Dermis microvascular lymphatic vessel endothelial cell (primary cell): ENCODE data around the gene SCN5A. TPM values are rescaled to one million over a fixed set of nuclear protein-coding genes. Genes with fewer than 3 reads are reported as not detected.

Source experiments
- DNase-seq, 2 donors: peaks; one replicate each; pipeline versions ENCODE4 v3.0.0 to v3.0.0-alpha.2; 2010; ENCODE audit warnings: low read depth in 2 of 2
- total RNA-seq: library from RNA; depleted of rRNA; stranded (reverse); fragments of >200 nt; gene quantifications from 2 replicates; pipeline ENCODE4 v1.2.1, GENCODE V29; 2014

The SCN5A gene
- total RNA-seq, 1 donor from 2014 or later, result 6.2 TPM

DNA sequence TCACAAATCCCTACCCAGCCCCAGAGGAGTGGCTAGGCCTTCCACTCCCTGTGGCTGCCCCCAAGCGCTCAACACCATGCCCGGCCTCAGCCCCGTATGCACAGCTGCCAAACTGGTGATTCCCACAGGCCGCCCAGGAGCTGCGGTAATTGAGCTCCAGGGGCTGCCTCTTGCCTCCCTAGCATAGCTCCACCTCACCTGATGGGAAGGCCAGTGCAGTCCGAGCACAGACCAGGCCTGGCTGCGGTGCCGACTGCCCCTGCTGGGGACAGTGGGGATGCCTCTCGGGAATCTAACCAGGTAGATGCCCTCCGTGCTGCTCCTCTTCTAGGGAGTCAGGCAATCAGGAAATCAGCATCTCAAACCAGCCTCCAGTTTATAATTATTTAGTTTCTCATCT is 25.9 kb downstream of the SCN5A start:
- DNase-seq, result no peak

DNA sequence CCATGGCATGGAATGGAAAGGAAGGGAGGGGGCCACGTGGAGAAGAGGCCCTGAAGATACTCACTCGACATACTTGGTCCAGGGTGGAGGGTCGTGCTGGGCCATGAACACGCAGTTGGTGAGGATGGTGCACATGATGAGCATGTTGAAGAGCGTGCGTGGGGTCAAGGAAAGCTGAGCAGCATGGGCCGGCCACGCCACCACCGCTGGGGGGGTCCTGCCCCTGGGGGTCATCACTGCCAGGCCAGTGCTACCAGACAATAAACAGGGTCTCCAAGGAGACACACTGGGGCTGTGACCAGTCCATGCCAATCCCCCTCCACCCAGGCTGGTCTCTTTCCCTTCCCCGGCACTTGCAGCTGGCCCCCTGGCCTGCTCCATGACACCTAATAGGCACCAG is 27.2 kb downstream of the SCN5A start:
- DNase-seq, result no peak

DNA sequence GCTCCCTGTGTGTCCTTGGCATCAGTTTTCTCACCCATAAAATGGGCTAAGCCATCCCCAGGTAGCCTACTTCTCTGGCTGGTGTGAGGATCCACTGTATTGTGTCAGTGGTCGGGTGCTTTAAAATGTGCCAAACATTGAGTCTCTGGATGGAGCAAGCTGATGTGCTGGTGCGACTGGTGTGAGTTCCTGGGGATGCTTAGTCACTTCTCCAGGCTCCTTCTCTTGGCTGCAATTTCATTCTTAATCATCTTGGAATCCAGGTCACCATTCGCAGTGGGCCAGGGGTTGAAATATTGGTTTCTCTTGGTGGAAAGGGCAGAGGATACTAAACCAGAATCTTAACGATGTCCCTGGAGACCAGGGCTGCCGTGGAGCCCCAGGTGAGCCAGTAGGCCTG is 29.3 kb downstream of the SCN5A start:
- DNase-seq, result no peak

DNA sequence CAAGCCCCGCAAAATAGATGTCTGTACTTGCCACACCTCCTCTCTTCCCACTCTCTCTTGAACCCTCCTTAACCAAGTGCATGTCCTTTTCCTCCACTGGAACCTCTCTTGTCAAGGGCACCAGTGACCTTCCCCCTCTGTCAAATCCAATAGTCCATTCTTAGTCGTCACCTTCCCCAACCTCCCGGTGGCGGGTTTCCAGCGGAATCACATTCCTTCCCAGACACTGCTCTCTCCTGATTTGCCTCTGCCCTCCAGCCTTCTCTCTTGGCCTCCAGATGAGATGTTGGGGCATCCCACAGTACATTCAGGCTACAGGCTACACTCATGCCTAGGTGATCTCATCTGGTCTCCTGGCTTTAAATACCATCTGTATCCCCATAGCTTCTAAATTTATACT is 31.1 kb downstream of the SCN5A start:
- DNase-seq, result no peak

DNA sequence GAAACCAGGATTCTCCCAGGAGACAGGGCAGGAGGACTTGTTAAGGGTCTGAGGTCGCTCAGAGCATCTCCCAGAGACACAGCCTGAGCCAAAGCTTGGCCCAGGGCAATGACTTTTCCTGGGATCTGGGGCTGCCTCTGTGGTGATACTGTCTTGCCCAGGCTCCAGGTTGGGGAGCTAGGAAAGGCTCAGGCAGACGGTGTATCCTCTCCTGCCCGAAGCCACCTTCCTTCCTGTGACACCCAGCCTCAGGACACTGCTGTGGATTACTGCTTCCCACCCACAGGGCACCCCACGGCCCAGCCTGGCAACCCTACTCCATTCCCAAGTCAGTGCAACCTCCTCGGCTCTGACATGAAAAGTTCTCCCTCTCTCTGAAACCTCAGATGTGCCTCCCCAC is 31.9 kb downstream of the SCN5A start:
- DNase-seq, result no peak

DNA sequence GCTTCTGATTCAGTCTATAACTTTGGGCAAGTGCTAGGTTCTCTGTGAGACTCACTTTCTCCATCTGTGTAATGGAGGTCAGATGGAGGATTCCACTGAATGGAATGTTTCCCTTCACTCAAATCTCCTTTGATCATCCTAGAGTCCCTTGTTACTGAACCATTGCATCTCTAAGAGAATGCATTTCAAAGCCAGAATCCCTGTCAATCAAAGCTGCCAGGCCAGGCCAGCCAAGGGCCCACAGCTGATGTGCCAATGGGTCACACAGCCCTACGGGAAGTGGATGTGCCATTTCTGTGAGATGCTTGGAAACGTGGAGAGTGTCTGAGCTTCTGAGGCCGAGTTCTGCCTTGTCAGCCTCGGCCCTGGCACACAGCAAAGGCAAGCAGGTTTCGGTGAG is 32.4 kb downstream of the SCN5A start:
- no peak for DNase-seq

DNA sequence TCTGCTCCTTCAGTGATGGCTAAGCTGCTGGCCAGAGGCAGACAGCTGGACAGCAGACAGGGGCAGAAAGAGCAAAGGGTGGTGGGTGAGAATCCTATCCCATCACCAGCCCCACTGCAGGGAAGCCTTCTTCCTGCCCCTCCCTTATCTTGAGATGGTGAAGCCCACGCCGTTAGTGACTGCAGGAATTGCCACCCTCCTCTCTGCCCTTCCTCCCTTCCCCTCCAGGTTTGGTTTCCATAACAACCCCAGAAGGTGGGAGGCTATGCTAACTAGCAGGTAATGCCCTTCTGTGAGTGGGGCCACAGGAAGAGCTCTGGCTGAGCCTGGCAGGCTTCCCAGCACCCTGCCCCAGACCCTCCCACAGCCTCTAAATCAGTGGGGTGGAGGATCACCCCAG is 32.8 kb downstream of the SCN5A start:
- no peak for DNase-seq

DNA sequence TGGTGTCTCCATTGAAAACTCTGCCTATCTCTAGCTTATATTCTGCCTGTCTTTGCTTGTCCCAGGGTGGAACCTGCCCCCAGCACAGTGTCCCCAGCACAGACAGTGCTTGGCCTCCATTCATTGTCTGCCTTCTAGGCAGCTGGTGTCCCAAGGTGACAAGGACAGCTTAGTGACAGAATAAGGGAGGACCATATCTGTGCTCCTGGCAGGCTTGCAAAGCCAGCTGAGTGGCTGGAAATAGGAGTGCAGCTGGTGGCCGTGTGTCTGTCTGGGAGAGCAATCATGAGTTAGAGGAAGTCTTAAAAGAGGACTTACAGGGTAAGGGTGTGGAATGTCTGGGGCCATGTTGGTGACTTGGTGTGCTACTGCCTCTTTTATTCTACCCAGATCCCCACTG is 33.4 kb downstream of the SCN5A start:
- DNase-seq, result no peak

DNA sequence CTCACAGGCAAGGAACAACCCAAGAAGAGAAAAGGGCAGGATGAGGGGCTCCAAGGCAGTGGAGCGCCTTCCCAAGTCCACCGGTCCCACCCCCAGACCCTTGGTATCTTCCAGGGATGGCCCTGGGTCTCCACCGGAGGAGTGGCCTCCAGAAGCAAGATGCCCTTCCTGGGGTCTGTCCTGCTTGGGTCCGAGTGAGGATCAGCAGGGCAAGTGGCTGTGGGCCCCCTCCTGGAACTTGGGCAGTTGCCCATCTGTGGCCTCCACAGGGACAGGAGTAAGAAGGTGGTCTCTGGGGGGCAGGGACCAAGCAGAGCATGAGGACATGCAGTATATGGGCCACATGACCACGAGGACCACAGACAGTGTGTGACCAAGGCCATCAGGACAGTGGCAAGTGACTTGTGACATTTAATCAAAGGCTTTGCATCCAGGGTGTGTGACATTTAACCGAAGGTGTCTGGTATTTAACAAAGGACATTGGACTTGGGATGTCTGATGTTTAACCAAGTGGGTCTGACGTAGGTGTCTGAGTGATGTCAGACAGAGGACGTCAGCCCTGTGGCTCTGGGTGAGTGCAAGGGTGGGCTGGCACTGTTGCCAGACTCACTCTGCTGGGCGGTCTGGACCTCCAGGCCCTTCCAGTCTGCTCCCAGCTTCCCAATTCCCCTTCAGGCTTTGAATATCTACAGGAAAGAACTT is 34.7 kb downstream of the SCN5A start:
- no peak for DNase-seq

DNA sequence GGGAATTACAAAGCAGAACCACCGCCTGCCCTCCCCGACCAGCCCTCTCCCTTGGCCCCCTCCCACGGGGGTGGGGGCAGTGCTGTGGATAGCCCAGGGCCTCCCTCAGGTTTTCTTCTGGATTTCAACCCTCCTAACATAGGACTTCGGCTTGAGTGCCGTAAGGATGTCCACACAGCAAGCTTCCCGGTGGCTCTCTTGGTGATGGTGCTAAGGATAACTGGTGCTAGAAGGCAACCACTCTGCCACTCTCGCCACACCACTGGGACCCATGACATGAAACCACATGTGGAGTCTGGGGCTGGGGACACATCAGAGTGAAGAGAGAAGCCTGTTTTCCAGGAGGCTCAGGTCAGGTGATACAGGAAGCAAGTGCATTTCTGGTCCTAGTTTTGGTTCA is 35.4 kb downstream of the SCN5A start:
- DNase-seq, result no peak

DNA sequence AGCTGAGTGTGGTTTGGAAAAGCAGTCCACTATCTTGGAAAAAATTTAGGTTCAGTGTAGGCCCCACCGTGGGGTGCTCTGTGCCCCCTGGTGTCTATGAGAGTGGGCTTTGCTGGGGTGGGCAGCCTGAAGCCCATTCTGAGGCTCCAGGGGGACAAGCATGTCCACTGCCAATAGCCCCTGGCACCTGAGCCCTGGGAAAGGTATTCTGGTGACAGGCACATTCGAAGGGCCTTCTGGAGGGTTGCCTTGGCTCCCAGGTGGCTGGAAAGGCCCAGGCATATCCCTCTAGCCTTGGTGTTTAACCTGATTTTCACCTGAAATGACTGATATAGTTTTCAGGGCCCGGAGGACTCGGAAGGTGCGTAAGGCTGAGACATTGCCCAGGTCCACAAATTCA is 36.1 kb downstream of the SCN5A start:
- no peak for DNase-seq

DNA sequence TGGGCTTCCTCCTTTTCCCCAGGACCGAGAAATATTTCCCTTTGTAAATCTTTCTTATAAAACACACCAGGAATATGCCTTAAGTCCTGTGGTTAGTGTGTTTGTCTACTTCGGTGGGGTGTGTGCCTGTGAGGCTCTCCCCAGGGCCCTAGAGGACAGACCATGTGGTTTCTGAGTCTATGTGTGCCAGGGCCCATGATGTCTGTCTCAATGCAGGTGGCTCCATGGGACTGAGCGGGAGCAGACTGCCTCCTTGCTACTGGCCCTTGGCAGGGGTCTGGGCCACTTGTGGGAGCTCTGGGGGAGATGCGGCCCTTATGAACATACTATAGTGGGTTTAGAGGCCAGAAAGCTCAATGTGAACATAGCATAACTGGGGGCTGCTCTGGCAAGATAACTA is 37.6 kb downstream of the SCN5A start:
- DNase-seq, result no peak

DNA sequence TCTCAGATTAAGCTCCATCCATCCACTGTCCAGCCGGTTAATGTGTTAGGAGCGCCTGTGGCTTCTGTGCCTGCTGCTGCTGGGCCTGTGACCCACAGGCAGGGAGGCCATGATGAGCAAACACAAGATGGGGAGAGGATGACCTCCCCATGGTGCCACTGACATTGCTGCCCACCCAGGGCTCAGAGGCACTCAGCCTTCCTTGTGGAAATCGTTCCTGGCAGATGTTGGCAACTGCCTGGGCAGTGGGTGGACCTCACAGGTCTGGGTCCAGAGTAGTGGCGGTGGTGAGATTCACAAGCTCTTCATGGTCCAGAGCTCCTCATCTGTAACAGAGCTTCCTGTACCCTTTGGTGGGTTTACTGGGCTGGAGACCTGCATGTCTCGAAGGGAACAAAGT is 38.6 kb downstream of the SCN5A start:
- DNase-seq, result no peak

DNA sequence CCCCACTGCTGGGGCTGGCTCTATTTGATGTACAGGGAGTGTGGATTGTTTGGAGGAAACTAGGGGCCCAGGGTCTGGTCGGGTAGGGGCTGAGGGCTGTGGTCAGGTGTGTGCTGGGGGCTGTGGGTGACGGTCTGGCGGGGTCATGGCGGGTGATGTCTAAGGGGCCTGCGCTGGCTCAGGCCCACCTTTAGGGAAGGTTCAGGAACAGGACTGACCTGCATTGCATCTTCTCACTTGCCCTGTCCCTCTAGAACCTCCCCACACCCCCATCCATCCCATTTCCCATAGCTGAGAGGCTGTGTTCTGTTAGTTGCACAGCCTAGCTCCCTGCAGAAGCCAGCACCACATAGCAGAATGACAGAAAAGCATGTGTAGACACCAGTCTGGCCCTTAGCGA is 39.1 kb downstream of the SCN5A start:
- DNase-seq, result no peak

DNA sequence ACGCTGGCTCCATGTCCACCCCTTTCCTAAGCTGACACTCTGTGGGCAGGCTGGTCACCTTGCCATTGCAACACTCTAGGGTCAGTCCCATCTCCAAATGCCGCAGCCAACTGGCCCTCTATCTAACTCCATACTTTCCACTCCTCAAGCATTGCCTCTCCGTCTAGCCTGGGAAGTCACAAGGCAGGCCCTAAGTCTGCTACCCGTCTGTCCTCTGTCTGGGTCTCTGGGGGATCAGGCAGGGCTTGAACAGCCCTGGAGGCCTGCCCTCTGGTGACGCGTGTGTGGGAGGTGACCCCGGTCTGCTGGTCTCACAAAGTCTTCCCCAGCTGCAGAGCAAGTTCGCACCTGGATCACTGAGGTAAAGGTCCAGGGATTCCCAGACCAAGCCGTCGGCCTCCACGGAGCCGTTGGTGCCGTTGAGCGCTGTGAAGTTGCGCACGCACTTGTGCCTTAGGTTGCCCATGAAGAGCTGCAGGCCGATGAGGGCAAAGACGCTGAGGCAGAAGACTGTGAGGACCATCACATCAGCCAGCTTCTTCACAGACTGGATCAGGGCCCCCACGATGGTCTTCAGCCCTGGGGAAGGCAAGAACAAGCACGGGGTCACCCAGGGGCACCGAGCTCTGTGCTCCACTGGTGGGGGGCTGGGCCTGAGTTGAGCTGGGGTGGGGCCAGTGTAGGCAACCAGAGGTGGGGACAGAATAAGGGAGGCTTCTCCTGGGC is 39.9 kb downstream of the SCN5A start:
- DNase-seq, result no peak

DNA sequence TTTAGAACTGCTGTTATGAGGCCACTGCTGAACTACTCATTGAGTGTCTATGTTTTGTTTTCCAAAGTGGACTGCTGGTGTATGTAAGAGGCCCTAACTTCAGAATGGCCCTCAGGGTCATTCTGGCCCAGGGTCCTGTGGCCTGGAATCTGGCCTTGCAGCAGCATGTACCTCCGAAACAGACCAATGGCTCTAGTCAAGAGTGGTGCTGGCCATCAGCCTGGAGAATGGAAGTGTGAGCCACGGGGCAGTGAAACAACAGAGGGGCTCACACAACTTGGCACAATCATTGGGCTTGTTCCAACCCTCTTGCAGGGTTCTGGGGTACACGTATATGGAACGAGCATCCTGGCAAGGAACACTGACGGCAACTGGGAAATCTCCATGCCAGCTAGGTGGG is 40.5 kb downstream of the SCN5A start:
- DNase-seq, result no peak

DNA sequence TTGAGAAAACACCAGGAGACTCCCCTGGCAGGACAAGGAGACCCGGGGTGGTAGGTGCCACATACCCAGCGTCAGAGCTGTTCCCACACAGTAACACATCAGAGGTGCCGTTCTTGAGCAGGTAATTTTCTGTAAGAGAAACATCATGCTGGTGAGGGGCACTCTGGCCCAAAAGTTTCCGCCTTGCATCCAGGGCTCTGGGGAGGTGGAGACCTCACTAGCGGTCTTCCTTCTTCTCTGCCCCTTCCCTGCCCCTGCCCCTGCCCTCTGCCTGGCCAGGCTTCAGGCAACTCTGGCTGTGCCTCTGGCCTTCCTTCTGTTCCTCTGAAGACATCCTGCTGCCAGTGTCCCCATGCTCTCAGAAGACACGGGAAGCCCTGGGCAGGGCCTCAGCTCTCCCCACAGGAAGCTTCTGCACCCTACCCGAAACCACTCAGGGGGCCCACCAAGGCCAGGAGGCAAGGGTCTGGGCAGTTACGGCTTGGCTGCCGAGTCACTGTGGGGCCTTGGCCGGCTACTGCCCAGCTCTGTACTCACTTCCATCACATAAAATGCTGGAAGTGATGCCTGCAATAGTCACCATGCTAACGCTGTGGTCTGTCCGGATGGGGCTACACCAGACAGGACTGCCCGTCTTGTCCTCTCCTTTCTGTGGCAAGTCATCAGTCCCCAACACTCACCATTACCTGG is 41.3 kb downstream of the SCN5A start:
- no peak for DNase-seq

DNA sequence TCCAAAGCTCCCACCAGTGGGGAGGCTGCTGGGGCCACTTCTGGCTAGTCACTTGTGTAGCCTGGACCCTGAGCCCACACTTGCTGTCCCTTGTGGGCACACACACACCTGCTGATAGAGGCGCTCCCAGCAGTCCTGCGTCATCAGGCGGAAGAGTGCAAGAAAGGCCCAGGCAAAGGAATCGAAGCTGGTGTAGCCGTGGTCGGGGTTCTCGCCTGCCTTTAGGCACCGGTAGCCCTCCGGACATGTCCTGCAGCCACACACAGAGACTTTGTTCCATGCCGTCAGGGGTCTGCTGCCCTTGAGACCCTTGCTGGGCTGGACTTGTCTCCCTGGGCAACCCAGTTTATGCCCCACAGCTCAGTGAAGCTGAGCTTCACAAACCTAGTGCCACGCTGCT is 42.9 kb downstream of the SCN5A start:
- DNase-seq, result no peak

DNA sequence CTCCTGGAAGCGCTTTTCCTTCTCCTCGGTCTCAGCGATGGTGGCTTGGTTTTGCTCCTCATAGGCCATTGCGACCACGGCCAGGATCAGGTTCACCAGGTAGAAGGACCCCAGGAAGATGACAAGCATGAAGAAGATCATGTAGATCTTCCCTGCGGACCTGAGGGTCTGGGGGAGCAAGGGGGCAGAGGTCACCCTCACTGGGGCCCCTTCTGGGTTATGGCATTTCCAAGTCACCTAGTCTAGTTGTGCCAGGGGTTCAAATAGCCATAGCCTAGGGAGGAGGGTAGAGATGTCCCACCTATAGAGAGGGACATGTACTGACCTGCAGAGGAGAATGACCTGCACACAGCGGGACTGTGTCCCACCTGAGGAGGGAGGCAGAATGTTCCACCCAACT is 43.5 kb downstream of the SCN5A start:
- DNase-seq, result no peak

DNA sequence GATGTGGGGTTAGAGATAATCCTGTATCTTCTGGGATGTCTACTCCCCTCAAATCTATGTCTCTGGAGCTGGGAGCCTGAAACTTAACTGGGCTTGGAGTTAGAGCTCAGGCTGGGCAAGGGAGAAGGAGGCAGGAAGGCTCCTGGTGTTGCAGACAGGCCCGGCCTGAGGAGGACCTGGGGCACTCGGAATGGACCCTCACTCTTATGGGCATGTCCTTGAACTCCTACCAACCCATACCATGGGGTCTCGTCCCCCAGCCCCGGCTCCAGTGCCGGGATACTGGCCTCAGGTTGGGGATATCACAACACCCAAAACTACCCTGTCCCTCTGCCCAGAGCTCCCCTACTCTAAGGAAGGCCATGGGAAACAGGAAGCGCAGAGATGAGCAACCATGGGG is 45.2 kb downstream of the SCN5A start:
- no peak for DNase-seq

DNA sequence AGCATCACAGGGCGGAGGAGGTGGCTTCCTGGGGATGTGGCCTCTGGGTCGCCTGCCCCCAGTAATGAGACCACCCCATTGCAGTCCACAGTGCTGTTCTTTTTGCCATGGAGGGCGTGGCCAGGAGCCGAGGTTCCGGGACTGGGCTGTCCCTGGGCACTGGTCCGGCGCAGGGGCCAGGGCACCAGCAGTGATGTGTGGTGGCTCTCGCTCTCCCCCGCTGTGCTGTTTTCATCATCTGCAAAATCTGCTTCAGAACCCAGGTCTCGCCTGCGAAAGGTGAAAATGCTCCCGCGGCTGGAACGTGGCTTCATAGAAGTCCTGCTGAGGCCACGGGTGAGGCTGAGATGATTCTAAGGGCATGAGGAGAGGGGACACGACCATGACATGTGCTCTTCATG is 45.8 kb downstream of the SCN5A start:
- DNase-seq, result no peak

DNA sequence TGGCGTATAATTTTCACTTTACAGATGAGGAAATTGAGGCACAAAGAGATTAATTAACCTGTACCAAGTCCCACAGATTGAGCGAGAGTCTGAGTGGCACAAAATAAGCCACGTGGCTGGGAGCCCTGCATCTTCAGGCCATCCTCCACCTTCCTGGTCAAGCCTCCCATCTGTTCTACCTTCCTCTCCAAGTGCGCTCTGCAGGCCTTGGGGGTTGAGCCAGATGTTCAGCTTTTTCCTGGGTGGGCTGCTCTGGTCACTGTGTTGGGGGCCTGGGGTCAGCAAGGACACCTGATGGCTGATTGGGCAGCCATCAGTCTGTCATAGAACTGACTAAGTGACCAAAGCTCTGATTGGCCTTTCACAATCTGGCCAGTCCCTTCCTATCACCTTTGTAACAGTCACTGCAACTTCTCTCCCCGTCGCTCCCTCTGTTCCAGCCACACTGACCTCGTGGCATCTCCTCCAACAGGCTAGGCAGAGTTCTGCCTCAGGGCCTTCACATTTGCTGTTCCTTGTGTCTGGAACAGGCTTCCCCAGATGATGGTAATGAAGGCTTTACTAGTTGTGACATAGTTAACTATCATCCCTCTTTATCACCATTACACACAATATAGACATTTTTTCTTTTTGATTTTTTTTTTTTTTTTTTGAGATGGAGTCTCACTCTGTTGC is 46.8 kb downstream of the SCN5A start:
- DNase-seq, result no peak
